CD14-positive monocyte (primary cell): ENCODE results near the gene MACROD2. TPM values are rescaled to one million over a fixed set of nuclear protein-coding genes. Genes with fewer than 3 reads are reported as not detected.

Experiments
- DNase-seq, 3 donors: peaks; one replicate each; pipeline ENCODE4 v3.0.0-alpha.2; 2011 to 2022
- H2AFZ ChIP-seq: 2 replicates; pipeline ENCODE4 v1.6.0; 2012; ENCODE audit warnings: mild to moderate bottlenecking, low read depth, low read length, inconsistent platforms; ENCODE audit not compliant: insufficient read depth, poor library complexity, severe bottlenecking
- H3K27ac ChIP-seq, 2 donors: 1 replicate in 1 of 2; 2 replicates in 1 of 2; pipeline ENCODE4 v1.5.1; 2012 to 2013; ENCODE audit warnings: low read length in 2 of 2, control low read depth in 1 of 2, inconsistent platforms in 1 of 2, low read depth in 1 of 2, mild to moderate bottlenecking in 1 of 2
- H3K27me3 ChIP-seq, 2 donors: one replicate each; pipeline versions ENCODE4 v1.6.0 to v1.6.1; 2011 to 2013; ENCODE audit warnings: low read length in 2 of 2; ENCODE audit not compliant: control insufficient read depth in 2 of 2, insufficient read depth in 2 of 2
- H3K36me3 ChIP-seq, 2 donors: replicated peaks in 1 of 2; 1 replicate in 1 of 2; 2 replicates in 1 of 2; pipeline versions ENCODE4 v1.5.1 to v1.6.1; 2012 to 2013; ENCODE audit warnings: low read length in 2 of 2, control low read depth in 1 of 2, inconsistent platforms in 1 of 2, mild to moderate bottlenecking in 1 of 2; ENCODE audit not compliant: insufficient read depth in 2 of 2, control insufficient read depth in 1 of 2
- H3K4me1 ChIP-seq, 2 donors: 1 replicate in 1 of 2; 2 replicates in 1 of 2; pipeline versions ENCODE4 v1.5.1 to v1.6.1; 2012 to 2013; ENCODE audit warnings: low read length in 2 of 2, control low read depth in 1 of 2, inconsistent platforms in 1 of 2, mild to moderate bottlenecking in 1 of 2, moderate library complexity in 1 of 2; ENCODE audit not compliant: insufficient read depth in 2 of 2, control insufficient read depth in 1 of 2
- H3K4me2 ChIP-seq: replicated peaks from 2 replicates; pipeline ENCODE3; 2012; ENCODE audit warnings: low read length, moderate library complexity, mild to moderate bottlenecking; ENCODE audit not compliant: poor library complexity, severe bottlenecking; ENCODE audit errors: extremely low read depth
- H3K4me3 ChIP-seq, 3 experiments: fragments of 200-600 bp in 1 of 3; sonication (generic) in 1 of 3; replicated peaks in 1 of 3; 1 replicate in 2 of 3; 2 replicates in 1 of 3; pipeline ENCODE4 v1.5.1; 2011 to 2013; ENCODE audit warnings: low read length in 3 of 3, mild to moderate bottlenecking in 3 of 3, control low read depth in 2 of 3, low read depth in 2 of 3, inconsistent platforms in 1 of 3, moderate library complexity in 1 of 3
- H3K79me2 ChIP-seq: 2 replicates; pipeline ENCODE4 v1.6.0; 2012; ENCODE audit warnings: mild to moderate bottlenecking, control low read depth, inconsistent platforms, low read length, moderate library complexity; ENCODE audit not compliant: insufficient read depth
- H3K9ac ChIP-seq: 2 replicates; pipeline ENCODE4 v1.6.0; 2017; ENCODE audit warnings: low read length, mild to moderate bottlenecking; ENCODE audit not compliant: insufficient read depth, poor library complexity, severe bottlenecking
- H3K9me3 ChIP-seq, 2 donors: replicated peaks in 1 of 2; 1 replicate in 1 of 2; 2 replicates in 1 of 2; pipeline versions ENCODE4 v1.5.1 to v1.6.1; 2012 to 2013; ENCODE audit warnings: low read length in 2 of 2, control low read depth in 1 of 2; ENCODE audit not compliant: control insufficient read depth in 1 of 2, insufficient read depth in 1 of 2
- H4K20me1 ChIP-seq: 2 replicates; pipeline ENCODE4 v1.6.0; 2012; ENCODE audit warnings: mild to moderate bottlenecking, low read length, control low read depth, moderate library complexity; ENCODE audit not compliant: insufficient read depth
- H3K27ac Mint-ChIP-seq, 7 donors: one replicate each; pipeline ENCODE4 v1.8.0; 2020; ENCODE audit warnings: mild to moderate bottlenecking in 7 of 7, mixed read lengths in 7 of 7, moderate library complexity in 6 of 7, inconsistent platforms in 2 of 7
- H3K27me3 Mint-ChIP-seq, 3 donors: one replicate each; pipeline ENCODE4 v1.8.0; 2021 to 2022; ENCODE audit warnings: low read depth in 3 of 3, mild to moderate bottlenecking in 3 of 3, mixed read lengths in 3 of 3, moderate library complexity in 3 of 3, inconsistent platforms in 1 of 3
- H3K36me3 Mint-ChIP-seq, 2 donors: one replicate each; pipeline ENCODE4 v1.8.0; 2020; ENCODE audit warnings: mixed read lengths in 2 of 2, inconsistent platforms in 1 of 2, mild to moderate bottlenecking in 1 of 2
- H3K4me1 Mint-ChIP-seq: one replicate; pipeline ENCODE4 v1.8.0; 2020; ENCODE audit warnings: mild to moderate bottlenecking, mixed read lengths
- H3K4me3 Mint-ChIP-seq, 2 donors: one replicate each; pipeline ENCODE4 v1.8.0; 2020; ENCODE audit warnings: mild to moderate bottlenecking in 2 of 2, mixed read lengths in 2 of 2, moderate library complexity in 1 of 2
- H3K9me3 Mint-ChIP-seq, 7 donors: one replicate each; pipeline ENCODE4 v1.8.0; 2020 to 2022; ENCODE audit warnings: mixed read lengths in 7 of 7, mild to moderate bottlenecking in 6 of 7, moderate library complexity in 6 of 7, inconsistent platforms in 2 of 7
- CTCF ChIP-seq: fragments of 200-600 bp; IDR thresholded peaks from one replicate; pipeline ENCODE4 v1.8.0; 2022; ENCODE audit warnings: antibody characterized with exemption, mild to moderate bottlenecking
- WGBS: methylation state at CpG from one replicate; pipeline ENCODE4 v1.1.5; 2013; ENCODE audit warnings: missing lambda C conversion rate; ENCODE audit not compliant: insufficient coverage; 5-methylcytosine and 5-hydroxymethylcytosine counted together
- intact Hi-C, 2 donors: fragments of 100-400 bp; cut with micrococcal nuclease; formaldehyde crosslinking; loops; one replicate each; pipeline versions ENCODE4 v1.15.0 to v1.15.1; 2023
- polyA plus RNA-seq, 3 donors: library from polyadenylated mRNA; depleted of rRNA in 1 of 3; unstranded in 2 of 3; stranded (reverse) in 1 of 3; fragments of 300-500 nt in 2 of 3; fragments of >200 nt in 1 of 3; fragmentation: Illumina TruSeq in 2 of 3; gene quantifications; 1 replicate in 2 of 3; 2 replicates in 1 of 3; pipeline ENCODE4 v1.2.3, GENCODE V29; 2012 to 2021

Gene MACROD2
- polyA plus RNA-seq, 3 donors: 0.23 TPM; not detected in 2

- H3K27me3 ChIP-seq: no peaks in the 10 kb centered on the region
- H3K4me1 ChIP-seq: no peaks in the 10 kb centered on the region
- H3K9ac ChIP-seq: no peak overlapping the region
- no peak for TF ChIP-seq CTCF
- Mint-ChIP-seq H3K27me3 (peaks cover 0 to 2% (median 0%) of the 10 kb centered on the region in 3 donors), H3K27ac (no peak overlapping the region), H3K9me3 (peaks cover 0 to 14% (median 8%) of the 10 kb centered on the region in 7 donors), H3K4me3 (no peak overlapping the region), H3K4me1 (no peaks in the 10 kb centered on the region), H3K36me3 (no peaks in the 10 kb centered on the region)
- H3K4me3 ChIP-seq: no peak overlapping the region
- H4K20me1 ChIP-seq: no peaks in the 10 kb centered on the region
- no peak overlapping the region for H3K4me2 ChIP-seq
- no peak overlapping the region for H3K27ac ChIP-seq
- intact Hi-C loops: no loop called here
- peaks cover 10 to 12% of the 10 kb centered on the region in 2 donors for H3K9me3 ChIP-seq
- 100% methylated on average over 1 of the region's 4 CpGs for WGBS
- DNase-seq: no peak
- H2AFZ ChIP-seq: no peak overlapping the region
- H3K36me3 ChIP-seq: no peaks in the 10 kb centered on the region
- no peaks in the 10 kb centered on the region for H3K79me2 ChIP-seq
Measured at GRCh38 chr20:14932040-14932439, 936.7 kb downstream of the MACROD2 start.

- no peak overlapping the region for H3K4me3 ChIP-seq
- H3K4me1 Mint-ChIP-seq: no peaks in the 10 kb centered on the region
- H3K9me3 Mint-ChIP-seq: peaks cover 2 to 11% (median 6%) of the 10 kb centered on the region in 7 donors
- no CpG with 5 or more reads among the region's 1 CpG for WGBS
- no peaks in the 10 kb centered on the region for H3K36me3 Mint-ChIP-seq
- no peak overlapping the region for H3K27ac Mint-ChIP-seq
- no peak overlapping the region for H3K27ac ChIP-seq
- H3K9me3 ChIP-seq: peaks cover 4 to 9% of the 10 kb centered on the region in 2 donors
- peaks cover 0 to 2% (median 0%) of the 10 kb centered on the region in 3 donors for H3K27me3 Mint-ChIP-seq
- H3K4me3 Mint-ChIP-seq: no peak overlapping the region
- H3K36me3 ChIP-seq: no peaks in the 10 kb centered on the region
- no peak for DNase-seq
- no peak overlapping the region for H2AFZ ChIP-seq
- H3K27me3 ChIP-seq: no peaks in the 10 kb centered on the region
- H3K4me1 ChIP-seq: no peaks in the 10 kb centered on the region
- intact Hi-C loops: no loop called here
- TF ChIP-seq CTCF: no peak
- no peak overlapping the region for H3K4me2 ChIP-seq
- no peaks in the 10 kb centered on the region for H3K79me2 ChIP-seq
- H3K9ac ChIP-seq: no peak overlapping the region
- H4K20me1 ChIP-seq: no peaks in the 10 kb centered on the region
Measured at GRCh38 chr20:14935285-14935684, 940.0 kb downstream of the MACROD2 start.
